Uterus (tissue), 4 donors: Measurements from ENCODE around the gene TRAF1. TPM values are rescaled to one million over a fixed set of nuclear protein-coding genes. Genes with fewer than 3 reads are reported as not detected.

Experiments
- DNase-seq, 2 donors: peaks; one replicate each; pipeline ENCODE4 v3.0.0-alpha.2; 2019 to 2020
- H3K27ac ChIP-seq, 2 donors: fragments of 200-600 bp; sonication (generic); 1 replicate in 1 of 2; 2 replicates in 1 of 2; pipeline ENCODE4 v1.5.1; 2016 to 2018
- H3K27me3 ChIP-seq, 2 donors: fragments of 200-600 bp; sonication (generic); one replicate each; pipeline ENCODE4 v1.5.1; 2018 to 2019; ENCODE audit warnings: control low read depth in 1 of 2
- H3K36me3 ChIP-seq, 2 donors: fragments of 200-600 bp; sonication (generic); one replicate each; pipeline ENCODE4 v1.5.1; 2019; ENCODE audit warnings: control low read depth in 1 of 2
- H3K4me1 ChIP-seq, 2 donors: fragments of 200-600 bp; sonication (generic); one replicate each; pipeline ENCODE4 v1.5.1; 2018 to 2019; ENCODE audit warnings: control low read depth in 1 of 2
- H3K4me3 ChIP-seq, 2 donors: fragments of 200-600 bp; sonication (generic); 1 replicate in 1 of 2; 2 replicates in 1 of 2; pipeline ENCODE4 v1.5.1; 2018 to 2019; ENCODE audit warnings: mild to moderate bottlenecking in 1 of 2
- H3K9me3 ChIP-seq, 2 donors: fragments of 200-600 bp; sonication (generic); one replicate each; pipeline ENCODE4 v1.5.1; 2019; ENCODE audit warnings: control low read depth in 1 of 2
- POLR2A ChIP-seq, 2 donors: fragments of 450-650 bp; IDR thresholded peaks; one replicate each; pipeline ENCODE4 v1.6.1; 2016; ENCODE audit warnings: antibody characterized with exemption in 2 of 2, mild to moderate bottlenecking in 1 of 2, moderate library complexity in 1 of 2
- intact Hi-C: fragments of 100-400 bp; cut with DNase I; formaldehyde crosslinking; loops from one replicate; pipeline ENCODE4 v1.15.1; 2023; ENCODE audit warnings: low total_unique reads
- total RNA-seq, 4 donors: library from RNA; depleted of rRNA in 3 of 4; stranded (reverse); fragments of >200 nt in 3 of 4; gene quantifications; one replicate each; pipeline versions ENCODE4 v1.1.0 to v1.2.4, GENCODE V29; 2014 to 2023
- TF ChIP-seq, protein P1 (sequence below), 4 experiments: fragments of 200-600 bp in 2 of 4; fragments of 450-650 bp in 2 of 4; sonication (generic) in 2 of 4; IDR thresholded peaks; one replicate each; pipeline ENCODE4 v1.5.1; 2016 to 2019; ENCODE audit warnings: antibody characterized with exemption in 4 of 4, mild to moderate bottlenecking in 2 of 4, moderate library complexity in 1 of 4
- donor health status: DM: yes; HTN: yes; CAD: no.

Gene TRAF1
- total RNA-seq, 4 donors from 2014 or later: 0.51 to 8.7 (median 2.6) TPM

DNA sequence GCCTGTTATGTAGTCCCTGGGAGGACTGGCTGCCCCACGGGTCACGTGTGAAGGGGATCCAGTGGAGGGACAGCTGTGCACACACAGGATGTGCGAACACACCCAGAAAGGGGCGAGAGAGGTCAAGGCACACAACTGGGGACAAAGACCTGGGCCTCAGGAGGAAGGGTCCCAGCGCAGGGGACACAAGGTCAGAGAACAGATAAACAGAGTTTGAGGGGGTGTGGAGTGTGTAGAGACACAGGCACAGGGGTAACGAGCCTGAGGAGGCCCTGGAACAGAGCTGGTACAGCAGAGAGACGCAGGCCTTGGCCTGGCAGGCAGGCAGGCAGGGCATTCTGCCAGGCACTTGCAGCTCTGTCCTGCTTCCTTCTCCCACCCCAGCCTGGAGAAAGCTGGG, 69.1 kb downstream of the TRAF1 start:
- intact Hi-C loops: no loop called here
- no peak for TF ChIP-seq POLR2A (IDR thresholded peaks at IDR 0.05)
- TF ChIP-seq, protein P1, sequence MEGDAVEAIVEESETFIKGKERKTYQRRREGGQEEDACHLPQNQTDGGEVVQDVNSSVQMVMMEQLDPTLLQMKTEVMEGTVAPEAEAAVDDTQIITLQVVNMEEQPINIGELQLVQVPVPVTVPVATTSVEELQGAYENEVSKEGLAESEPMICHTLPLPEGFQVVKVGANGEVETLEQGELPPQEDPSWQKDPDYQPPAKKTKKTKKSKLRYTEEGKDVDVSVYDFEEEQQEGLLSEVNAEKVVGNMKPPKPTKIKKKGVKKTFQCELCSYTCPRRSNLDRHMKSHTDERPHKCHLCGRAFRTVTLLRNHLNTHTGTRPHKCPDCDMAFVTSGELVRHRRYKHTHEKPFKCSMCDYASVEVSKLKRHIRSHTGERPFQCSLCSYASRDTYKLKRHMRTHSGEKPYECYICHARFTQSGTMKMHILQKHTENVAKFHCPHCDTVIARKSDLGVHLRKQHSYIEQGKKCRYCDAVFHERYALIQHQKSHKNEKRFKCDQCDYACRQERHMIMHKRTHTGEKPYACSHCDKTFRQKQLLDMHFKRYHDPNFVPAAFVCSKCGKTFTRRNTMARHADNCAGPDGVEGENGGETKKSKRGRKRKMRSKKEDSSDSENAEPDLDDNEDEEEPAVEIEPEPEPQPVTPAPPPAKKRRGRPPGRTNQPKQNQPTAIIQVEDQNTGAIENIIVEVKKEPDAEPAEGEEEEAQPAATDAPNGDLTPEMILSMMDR (IDR thresholded peaks at IDR 0.05): no peak
- no peak for DNase-seq
- Histone ChIP-seq H3K36me3 (no peaks in the 10 kb centered on the region), H3K4me3 (no peak overlapping the region), H3K27me3 (no peaks in the 10 kb centered on the region), H3K27ac (no peak overlapping the region), H3K4me1 (no peaks in the 10 kb centered on the region), H3K9me3 (no peaks in the 10 kb centered on the region)

DNA sequence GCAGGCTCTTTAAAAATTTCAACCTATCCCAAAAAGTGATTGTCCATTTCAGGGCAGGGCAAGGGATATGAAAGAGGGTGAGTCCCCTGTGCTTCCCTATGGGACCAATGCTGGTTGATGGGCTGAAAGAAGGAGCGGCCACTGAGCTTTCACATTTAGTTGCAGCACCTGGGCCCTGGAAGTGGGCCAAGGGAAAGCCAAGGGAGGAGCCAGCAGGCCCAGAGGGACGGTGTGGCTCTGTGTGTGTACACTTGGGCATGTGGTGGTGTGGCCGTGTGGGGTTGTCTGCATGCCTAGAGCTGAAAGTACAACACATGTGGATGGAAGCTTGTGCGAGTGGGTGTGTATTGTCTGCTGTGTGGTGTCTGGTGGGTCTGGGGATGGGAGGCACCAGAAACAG, 69.9 kb downstream of the TRAF1 start:
- DNase-seq: no peak

DNA sequence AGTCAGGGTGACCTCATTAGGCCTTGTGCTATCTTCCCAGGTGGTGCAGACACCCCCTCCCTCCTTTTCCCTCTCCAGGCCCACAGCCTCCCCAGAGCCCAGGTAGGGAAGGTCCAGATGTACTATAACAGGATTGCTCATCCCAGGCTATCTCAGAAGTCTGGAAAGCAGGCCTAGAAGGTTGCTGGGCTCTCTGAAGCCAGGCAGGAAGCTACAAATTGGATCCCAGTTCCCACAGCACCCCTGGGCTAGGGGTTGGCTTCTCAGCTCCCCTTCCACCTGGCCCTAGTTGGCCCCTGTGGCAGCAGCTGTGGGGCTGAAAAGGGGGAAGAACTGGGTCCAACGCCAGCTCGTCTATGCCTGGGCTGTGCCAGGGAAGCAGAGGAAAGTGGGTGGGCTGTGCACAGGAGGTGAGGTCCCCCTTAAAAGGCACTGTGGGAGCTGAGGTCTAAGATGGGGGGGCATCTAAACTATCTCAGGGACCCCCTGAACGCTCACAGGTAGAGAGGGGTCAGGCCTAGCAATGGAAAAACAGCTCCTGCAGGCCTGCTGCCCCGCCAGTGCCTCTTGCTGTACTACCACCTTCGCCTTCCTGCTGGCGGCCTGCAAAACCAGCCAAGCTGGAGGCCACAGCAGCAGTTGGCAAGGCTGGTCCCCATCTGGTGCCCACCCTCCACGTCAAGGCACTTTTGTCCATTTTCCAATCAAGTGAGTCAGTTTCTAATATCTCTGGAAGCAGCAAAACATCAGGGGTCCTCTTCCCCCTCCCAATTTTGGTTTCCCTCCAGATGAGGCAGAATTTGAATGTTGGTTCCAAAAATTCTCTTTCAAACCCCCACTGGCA, 70.5 kb downstream of the TRAF1 start:
- DNase-seq: no peak
- Histone ChIP-seq H3K9me3 (no peaks in the 10 kb centered on the region), H3K27me3 (no peaks in the 10 kb centered on the region), H3K36me3 (no peaks in the 10 kb centered on the region), H3K4me1 (no peaks in the 10 kb centered on the region), H3K27ac (no peak overlapping the region), H3K4me3 (no peak overlapping the region)
- TF ChIP-seq POLR2A (IDR thresholded peaks at IDR 0.05): no peak
- TF ChIP-seq, protein P1 (IDR thresholded peaks at IDR 0.05): no peak
- intact Hi-C loops: no loop called here

More for the DNA sequence above, 69.9 kb downstream of the TRAF1 start:
- intact Hi-C loops: no loop called here
- Histone ChIP-seq H3K27ac (no peak overlapping the region), H3K9me3 (no peaks in the 10 kb centered on the region), H3K36me3 (no peaks in the 10 kb centered on the region), H3K4me3 (no peak overlapping the region), H3K4me1 (no peaks in the 10 kb centered on the region), H3K27me3 (no peaks in the 10 kb centered on the region)
- TF ChIP-seq, protein P1 (IDR thresholded peaks at IDR 0.05): no peak
- TF ChIP-seq POLR2A (IDR thresholded peaks at IDR 0.05): no peak

DNA sequence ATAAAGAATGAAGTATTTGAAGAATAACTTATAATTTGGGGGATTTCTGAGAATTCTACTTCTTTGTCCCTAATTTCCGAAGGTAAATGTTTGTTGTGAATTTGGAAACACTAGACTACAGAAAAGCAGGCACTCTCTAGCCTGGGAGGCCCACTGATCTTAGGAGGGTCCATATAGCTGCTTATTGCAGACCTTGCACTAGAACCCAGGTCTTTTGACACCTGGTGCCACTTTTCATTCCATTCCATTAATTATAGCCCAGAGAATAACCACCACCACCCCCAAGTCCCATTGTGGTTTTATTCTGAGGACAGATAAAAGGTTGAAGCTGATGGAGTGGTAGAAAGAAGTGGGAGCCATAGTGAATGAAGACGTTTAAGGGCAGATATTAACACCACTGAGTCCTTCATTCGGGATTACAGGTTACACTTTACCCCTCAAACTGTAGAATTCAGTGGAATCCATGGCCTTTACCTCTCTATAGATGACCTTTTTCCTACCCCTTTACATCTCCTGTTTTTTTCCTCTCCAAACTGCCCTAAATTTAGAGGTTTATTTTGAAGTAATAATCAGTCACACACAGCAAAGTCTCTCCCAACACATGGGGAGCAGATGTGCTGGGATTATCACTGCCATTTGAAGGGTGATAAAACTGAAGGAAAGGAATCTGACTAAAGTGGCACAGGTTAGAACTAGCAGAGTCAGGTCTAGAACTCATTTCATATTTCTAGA, 71.8 kb downstream of the TRAF1 start:
- Histone ChIP-seq H3K4me1 (no peaks in the 10 kb centered on the region), H3K27me3 (no peaks in the 10 kb centered on the region), H3K36me3 (no peaks in the 10 kb centered on the region), H3K9me3 (no peaks in the 10 kb centered on the region), H3K27ac (no peak overlapping the region), H3K4me3 (no peak overlapping the region)
- intact Hi-C loops: no loop called here
- no peak for DNase-seq
- no peak for TF ChIP-seq POLR2A (IDR thresholded peaks at IDR 0.05)
- TF ChIP-seq, protein P1 (IDR thresholded peaks at IDR 0.05): no peak

DNA sequence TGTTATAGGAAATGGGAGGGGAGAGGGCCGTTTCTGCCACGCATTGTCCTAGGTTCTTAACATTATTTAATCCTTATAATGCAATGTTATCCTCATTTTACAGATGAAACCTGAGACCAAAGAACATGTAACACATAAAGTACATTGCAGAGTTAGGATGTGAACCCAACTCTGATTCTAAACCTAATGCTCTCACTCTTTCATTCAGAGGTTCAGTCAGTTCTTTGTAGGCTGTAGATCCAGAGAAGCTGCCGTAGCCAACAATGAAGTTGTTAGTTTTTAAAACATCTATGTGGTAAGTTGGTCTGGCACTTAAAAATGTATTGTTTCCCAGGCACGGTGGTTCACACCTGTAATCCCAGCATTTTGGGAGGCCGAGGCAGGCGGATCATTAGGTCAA, 73.4 kb downstream of the TRAF1 start:
- intact Hi-C loops: no loop called here
- no peak for TF ChIP-seq POLR2A (IDR thresholded peaks at IDR 0.05)
- TF ChIP-seq, protein P1 (IDR thresholded peaks at IDR 0.05): no peak
- no peaks in the 10 kb centered on the region for H3K36me3 ChIP-seq
- H3K27ac ChIP-seq: no peak overlapping the region
- no peaks in the 10 kb centered on the region for H3K4me1 ChIP-seq
- H3K9me3 ChIP-seq: no peaks in the 10 kb centered on the region
- no peaks in the 10 kb centered on the region for H3K27me3 ChIP-seq
- H3K4me3 ChIP-seq: no peak overlapping the region
- DNase-seq: no peak
